Stimulated activated CD8-positive, alpha-beta memory T cell treated with anti-CD3 and anti-CD28 coated beads, Interleukin-12 subunit alpha, Interleukin-12 subunit beta, amount 100 ng/mL, for 24 hours (primary cell): ENCODE results near the gene LIG3.
"Not testable (repeated sequence)": the region's sequence is repeated elsewhere in the genome, so short reads cannot be mapped to it uniquely, and the experiment has no call there.

Experiments
- DNase-seq: peaks from one replicate; pipeline ENCODE4 v3.0.0-alpha.2; 2020; ENCODE audit errors: extremely low read depth

LIG3 gene

DNA sequence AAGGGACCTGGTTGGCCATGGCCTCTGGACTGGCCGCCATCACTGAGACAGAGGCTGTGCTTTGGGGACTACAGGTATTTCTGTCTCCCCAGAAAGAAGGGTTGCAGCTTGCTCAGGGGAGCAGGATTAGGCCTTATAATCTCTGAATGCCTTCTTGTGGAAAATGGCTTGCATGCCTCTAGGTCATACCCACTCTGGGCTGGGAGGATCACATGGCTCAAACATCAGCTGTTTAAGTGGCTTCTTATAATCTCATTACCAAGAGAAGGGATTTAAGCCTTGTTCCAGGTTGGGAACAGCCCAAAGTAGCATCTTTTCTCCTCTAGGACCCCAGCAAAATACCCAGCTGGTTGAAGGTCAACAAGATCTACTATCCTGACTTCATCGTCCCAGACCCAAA, 19.1 kb downstream of the LIG3 start:
- DNase-seq = no peak

DNA sequence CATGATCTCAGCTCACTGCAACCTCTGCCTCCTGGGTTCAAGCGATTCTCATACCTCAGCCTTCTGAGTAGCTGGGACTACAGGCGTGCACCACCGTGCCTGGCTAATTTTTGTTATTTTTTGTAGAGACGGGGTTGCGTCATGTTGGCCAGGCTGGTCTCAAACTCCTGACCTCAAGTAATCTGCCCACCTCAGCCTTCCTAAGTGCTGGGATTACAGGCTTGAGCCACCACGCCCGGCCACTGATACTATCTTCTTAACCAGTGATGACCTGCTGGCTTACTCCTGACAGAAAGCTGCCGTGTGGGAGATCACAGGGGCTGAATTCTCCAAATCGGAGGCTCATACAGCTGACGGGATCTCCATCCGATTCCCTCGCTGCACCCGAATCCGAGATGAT, 20.7 kb downstream of the LIG3 start:
- DNase-seq = not testable (repeated sequence)

DNA sequence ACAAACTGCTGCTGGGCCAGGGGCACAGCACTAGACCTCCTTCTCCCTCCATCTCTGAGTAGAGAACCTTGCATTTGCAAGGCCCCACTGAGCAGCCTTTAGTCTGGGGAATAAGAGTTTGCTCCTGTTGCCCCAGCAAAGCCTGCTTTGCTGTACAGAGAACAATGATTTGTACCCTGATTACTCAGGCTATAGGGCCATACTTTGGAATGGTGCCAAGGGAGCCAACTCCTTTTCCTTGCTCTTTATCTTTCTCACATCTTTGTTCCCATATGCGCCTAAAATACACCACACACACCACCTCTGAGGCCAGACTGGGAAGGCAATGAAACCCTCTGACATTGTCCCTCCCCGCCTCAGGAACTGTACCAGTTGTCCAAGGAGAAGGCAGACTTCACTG, 21.2 kb downstream of the LIG3 start:
- DNase-seq = no peak

DNA sequence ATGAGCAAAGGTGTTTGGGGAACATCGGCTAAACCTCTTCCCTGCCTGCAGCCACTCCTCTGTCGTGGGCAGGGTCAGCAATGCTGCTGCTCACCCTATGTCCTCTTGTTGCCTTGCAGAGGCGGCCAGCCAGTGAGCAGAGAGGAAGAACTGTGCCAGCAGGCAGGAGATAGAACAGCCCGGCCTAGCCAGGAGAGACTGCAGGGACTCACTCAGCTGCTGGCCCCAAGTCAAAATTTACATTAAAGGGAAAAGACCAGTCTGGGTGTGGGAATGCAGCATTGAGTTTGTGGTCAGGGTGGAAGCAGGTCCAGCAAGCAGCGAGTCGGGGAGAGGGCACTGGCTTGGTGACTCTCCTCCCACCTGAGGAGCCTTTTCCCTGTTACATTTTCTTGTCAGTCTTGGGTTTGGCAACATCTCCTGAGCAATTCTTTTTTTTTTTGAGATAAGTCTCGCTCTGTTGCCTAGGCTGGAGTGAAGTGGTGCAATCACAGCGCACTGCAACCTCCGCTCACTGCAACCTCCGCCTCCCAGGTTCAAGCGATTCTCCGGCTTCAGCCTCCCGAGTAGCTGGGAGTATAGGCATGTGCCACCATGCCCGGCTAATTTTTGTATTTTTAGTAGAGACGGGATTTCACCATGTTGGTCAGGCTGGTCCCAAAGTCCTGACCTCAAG, 22.7 kb downstream of the LIG3 start:
- DNase-seq = no peak

DNA sequence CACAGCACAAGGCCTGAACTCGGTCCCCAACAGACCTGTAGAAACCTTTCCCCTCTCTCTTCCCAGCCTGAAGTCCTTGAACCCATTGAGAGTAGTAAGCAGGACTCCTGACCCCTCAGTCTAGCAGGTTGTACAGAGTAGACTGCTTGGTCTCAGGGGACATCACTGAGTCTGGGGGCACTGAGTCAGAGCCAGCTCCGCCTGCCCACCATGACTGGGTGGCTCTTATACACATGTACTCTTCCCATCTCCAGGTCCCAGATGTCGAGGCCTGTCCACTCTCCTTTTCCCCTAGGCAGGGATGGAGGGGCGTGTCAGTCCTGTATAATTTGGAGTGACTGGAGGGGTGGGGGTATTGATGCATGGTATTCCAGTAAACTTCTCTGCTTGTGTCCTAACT, 23.5 kb downstream of the LIG3 start:
- no peak for DNase-seq

DNA sequence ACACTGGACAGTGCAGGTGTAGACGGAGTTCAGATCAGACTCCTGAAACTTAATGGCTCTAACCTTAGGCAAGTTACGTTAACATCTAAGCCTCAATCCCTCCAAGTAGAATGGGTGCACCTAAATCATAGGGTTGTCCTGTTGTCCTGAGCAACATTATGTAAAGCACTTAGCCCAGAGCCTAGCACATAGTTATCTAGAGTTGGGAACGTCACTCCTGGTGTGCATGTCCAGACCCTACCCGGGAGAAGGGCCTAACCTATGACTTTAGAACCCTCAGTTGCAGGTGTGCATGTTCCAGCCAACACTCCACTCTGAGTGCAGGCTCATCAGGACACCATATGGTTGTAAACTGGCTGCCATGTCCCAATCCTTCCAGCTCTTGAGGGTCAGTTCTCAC, 26.0 kb downstream of the LIG3 start:
- DNase-seq = no peak

DNA sequence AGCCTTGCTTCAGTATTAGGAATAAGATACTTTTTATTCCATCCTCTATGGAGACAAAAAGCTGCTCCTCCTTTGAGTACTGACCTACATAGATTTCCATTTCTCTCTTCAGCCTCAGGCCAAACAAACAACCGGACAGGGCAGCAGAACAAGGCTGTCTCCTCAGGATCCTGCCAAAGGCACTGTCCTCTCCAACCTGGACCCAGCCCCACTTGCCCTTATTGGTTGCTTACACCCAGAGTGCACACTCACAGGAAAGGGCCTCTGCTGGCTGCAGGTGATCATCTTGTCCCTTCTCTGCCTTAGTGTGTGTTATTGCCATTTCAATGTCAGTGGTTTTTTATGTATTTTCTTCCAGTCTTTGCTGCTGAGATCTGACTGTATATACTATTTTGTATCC, 26.6 kb downstream of the LIG3 start:
- DNase-seq = no peak

DNA sequence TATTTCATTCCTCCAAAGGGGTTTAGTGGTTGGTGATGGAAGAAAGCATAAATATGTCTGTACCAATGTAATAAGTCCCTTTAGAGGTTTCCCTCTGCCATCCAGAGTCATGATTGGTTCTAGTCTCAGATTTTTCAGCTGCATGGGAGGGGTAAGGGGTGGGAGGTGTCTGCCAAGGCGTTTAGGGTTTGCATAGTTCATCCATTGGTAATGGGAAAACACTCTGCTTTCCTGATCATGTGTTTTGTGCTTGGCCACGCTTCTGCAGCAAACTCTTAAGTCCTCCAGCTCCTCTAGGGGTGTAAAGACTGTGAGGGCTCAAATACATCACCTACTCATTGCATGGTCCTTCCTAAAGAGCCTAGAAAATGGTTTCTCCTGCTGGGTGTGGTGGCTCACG, 29.8 kb downstream of the LIG3 start:
- DNase-seq = no peak

DNA sequence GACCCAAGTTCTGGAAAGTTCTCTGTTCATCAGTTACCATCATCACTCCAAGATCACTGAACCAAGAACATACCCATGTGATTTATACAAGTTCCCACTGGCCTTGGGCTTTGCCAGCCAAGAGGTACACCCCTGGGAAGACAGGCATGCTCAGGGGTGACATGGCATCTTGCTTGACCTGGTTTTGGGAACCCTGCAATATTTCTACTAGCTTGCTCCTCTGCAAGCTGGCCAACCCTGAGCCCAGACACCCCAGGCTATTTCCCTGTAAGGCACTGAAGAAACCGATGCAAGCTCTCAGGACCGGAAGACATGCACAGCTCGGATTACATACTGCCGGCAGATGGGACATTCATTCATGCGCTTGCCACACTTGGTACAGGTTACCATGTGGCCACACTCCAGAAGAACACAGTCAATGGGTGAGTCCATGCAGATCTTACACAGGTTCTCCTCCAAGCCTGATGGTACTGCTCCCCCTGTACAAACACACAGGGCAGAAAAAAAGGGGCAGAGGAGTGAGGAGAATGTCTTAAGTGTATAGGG, 31.4 kb downstream of the LIG3 start:
- no peak for DNase-seq

DNA sequence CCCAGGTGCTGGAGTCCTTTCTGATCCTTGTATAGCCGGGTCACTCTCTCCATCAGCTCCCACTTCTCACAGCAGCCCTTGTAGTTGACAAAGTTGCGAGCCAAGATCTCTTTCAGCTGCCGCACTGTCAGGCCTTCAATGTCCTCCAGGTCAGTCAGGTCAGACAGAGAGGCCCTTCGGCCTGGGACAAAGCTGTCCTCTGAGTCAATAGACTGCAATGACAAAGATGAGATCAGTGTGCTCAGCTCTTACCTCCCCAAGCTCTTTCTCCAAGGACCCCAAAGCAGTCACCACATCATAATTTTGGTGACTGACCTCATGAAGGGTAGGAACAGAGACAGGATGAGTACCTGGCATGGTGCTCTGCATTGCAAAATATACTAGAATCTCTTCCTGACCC, 36.1 kb downstream of the LIG3 start:
- DNase-seq = no peak

DNA sequence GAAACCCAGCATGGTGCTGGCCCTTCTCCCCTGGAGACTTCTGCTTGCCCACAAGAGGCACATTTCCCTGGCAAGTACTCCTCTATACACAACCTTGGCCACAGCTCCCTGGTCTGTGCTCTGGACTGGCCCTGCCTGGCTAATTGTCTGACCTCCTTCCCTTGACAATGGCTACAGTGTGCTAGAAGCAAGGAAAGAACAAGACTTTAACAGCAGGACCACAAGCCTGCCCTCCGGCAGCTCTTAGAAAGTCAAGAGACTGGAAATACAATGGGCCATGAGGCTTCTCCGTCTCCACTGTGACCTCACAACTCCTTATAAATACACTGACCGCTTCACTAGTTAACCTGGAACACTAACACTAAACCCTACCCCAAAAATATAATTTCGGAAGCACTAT, 36.7 kb downstream of the LIG3 start:
- DNase-seq = no peak

DNA sequence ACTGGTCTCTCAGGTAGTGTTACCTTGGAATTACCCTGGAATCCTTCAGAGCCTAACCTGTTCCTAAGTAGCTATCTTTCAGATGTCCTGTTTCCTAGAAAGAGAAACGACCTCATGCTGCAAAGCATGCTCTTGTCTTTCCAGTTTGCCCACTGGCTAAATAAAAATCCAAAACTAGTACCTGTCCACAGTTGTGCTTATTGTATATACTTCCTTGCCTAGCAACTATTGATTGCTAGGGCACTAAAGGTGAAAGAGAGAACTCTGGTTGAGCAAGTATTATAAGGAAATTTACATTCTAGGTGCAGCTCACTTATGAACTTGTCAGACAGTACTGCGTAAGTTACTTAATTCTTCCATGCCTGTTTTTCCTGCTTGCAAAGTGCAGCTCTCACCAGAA, 38.5 kb downstream of the LIG3 start:
- DNase-seq = no peak

DNA sequence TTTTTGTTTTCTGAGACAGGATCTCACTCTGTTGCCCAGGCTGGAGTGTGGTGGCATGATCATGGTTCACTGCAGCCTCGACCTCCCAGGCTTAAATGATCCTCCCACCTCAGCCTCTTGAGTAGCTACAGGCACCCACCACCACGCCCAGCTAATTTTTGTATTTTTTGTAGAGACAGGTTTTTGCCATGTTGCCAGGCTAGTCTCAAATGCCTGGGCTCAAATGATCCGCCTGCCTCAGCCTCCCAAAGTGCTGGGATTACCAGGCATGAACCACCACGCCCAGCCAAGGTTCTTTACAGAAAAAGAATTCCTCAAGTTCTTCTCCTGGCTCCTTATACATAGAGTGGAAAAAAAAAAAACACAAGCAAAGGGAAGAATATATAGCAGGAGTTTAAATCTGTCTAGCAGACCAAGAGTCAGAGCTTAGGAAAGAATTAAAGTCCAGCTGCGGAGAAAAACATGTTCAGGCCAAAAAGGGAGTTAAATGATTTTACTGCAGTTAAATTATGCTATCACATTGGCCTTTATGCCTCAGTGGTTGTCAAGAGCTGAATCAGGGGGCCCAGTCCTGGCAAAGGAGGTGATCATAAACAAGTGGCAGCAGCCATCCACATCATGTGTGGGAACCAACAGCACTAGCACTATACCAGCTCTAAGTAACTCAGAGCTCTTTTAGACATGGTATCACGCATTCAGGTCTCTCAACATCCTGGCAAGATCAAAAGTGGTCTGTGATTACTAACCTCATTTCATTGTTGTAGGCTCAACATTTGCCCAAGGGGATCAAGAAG, 39.3 kb downstream of the LIG3 start:
- DNase-seq = no peak

DNA sequence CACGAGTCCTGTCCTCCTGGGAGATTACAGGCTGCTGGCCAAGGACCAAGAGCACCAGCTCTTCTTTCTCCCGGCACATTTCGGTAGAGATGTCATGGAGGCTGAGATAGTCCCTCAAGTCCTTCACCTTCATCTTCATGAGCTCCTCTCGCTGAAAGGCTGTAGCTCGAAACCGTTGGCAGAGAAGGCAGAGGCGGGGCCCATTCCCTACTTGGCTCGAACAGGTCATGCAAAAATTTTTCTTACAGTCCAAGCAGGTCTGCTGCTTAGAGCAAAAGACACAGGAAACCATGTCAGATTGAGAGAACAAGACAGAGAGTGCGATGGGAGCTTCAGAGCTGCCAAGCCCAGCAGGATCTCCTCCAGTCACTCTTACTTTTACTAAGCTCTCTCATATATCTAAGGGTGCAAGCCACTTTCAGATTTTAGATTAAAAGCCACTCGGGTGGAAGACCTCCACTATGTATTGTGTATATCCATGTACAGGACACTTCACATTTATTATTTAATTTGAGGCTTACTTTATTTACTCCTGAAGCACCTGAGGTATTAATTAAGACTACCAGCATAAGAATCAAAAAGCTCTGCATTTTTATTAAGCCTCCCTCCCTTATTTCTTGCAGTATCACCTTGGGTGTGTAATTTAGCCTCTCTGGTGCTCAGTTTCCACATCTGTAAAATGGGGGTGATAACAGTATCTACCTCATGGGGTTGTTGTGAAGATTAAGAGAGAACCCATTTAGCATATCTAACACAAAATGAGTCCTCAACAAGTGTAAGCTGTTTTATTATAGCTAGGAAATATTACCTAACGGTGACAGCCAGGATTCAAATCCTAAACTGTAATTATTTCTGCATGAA, 41.4 kb downstream of the LIG3 start:
- DNase-seq = no peak

DNA sequence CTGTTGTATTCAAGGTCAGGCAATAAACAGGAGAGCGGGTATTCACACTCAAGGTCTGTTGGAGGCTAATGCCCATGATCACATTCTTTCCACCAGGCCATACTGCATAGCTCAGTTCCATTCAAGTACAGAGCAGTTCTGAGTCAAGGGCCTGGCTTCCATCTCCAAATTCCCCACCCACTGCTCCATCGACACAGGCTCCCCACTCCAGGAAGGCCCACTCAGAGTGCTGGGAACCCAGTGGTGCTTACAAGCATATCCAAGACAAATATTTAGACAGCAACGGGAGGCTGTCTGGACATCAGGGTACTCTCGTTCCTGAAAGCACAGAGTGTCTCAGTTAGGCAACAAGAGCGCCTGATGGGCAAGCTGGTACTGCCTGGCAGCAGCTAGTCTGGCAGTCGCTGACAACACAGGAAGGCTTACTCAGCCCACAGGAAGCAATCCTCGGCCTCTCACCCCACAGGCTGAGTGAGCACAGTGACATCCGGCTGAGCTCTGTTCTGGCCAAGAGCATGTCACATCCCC, 42.3 kb downstream of the LIG3 start:
- peak; percentile 34 for DNase-seq

DNA sequence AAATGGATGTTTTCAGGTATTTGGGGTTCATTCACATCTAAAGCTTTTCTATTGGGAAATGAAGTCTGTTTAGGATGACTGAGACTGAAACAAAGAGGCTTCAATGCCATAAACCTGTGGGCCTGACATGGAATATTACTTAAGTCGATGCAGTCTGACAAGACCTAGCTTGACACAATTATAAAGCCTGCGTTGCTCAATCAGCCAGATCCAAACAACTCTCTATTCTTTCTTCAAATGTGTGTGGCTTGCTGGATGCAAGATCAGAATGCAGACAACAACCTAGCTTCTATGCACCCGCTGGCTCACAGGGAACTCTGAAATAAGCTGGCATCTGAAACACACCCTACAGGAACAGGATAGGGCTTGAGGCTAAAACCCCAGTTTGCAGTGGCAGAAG, 43.2 kb downstream of the LIG3 start:
- no peak for DNase-seq

DNA sequence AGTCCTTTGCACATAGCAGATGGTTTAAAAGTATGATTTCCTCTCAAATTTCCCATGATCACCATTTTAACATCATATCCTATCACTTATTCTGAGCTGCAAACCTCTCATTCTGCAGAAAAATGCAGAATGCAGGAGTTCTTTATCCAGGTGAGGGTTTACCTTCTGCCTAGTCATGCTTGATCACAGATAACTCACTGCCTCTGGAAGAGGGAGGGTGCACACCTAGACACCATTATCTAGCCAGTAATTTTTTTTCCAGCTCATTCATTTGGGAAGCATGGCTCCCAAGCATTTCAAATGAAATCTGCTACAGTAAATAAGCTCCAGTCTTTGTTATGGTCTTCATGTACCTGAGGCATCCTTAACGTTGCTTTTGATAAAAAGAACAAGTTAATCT, 45.2 kb downstream of the LIG3 start:
- no peak for DNase-seq

DNA sequence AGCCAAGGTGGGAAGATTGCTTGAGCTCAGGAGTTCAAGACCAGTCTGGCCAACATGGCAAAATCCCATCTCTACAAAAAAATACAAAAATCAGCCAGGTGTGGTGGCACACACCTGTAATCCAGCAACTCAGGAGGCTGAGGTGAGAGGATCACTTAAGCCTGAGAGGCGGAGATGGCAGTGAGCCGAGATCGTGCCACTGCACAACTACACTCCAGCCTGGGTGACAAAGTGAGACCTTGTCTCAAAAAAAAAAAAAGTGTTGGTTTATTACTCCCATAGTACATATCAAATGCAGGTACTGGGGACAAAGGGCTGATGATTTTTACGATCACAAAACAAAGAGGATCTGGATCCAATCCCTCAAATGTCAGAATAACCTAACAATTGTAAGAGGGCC, 47.8 kb downstream of the LIG3 start:
- DNase-seq = not testable (repeated sequence)

DNA sequence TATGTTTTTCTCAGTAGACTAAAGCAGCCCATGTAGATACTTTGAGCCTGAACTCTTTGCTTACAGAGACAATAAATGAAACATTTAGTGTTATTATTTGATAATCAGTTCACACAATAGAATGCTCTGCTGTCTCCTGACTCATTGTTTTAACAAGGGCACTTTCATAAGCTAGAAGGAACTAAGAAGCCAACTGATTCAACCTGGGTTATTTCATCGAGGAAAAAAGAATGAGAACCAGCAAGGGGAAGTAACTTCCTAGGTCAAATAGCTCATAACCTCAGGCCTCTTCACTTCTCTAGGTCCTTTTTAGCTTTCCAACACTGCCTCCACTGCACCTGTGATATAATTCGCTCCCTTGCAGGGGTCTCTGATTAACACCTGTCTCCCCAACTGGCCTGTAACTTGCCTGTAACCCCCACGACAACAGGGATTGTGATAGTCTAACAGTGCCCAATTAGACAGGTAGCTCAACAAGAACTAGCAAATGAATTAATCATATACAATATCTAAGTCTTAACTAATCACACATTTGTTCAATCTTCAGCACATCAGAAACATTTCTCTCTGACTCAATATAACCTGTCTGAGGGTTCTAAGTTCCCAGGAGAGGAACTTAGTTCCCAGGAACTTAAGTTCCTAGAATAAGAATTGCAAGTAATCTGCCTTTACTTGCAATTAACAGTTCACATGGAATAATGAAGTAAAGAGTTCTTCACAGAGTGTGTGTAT, 48.4 kb downstream of the LIG3 start:
- DNase-seq = no peak

DNA sequence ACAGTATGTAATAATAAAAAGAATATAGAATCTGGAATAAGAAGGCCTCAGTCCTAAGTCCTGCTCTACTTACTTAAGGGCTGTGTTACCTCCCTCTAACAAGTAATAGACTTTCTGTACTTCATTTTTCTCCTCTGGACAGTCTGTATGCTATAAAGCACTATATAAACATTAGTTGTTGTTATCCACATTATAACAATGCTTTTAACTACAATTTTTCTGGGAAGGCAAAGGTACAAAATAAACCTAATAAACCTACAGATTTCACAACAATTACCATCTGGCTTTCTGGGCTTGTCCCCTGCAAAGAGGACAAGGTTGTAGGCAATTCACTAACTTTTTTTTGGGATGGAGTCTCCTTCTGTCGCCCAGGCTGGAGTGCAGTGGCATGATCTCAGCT, 50.5 kb downstream of the LIG3 start:
- no peak for DNase-seq

DNA sequence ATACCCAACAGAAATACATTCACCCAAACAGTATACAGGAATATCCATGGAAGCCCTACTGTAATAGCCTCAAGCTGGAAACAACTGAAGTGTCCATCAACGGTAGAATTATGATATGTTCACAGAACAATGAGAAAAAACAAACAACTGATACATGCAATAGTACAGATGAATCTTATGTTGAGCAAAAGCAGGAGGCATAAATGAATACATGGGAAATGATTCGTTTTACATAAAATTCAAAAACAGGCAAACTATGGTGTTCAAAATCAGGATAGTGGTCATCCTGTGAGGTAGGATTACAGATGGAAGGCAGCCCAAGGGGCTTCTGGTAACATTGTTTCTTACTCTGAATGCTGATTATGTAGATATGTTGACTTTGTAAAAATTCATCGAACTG, 58.1 kb downstream of the LIG3 start:
- no peak for DNase-seq
